ENCODE data around the gene RIPOR2.

The RIPOR2 gene

DNA sequence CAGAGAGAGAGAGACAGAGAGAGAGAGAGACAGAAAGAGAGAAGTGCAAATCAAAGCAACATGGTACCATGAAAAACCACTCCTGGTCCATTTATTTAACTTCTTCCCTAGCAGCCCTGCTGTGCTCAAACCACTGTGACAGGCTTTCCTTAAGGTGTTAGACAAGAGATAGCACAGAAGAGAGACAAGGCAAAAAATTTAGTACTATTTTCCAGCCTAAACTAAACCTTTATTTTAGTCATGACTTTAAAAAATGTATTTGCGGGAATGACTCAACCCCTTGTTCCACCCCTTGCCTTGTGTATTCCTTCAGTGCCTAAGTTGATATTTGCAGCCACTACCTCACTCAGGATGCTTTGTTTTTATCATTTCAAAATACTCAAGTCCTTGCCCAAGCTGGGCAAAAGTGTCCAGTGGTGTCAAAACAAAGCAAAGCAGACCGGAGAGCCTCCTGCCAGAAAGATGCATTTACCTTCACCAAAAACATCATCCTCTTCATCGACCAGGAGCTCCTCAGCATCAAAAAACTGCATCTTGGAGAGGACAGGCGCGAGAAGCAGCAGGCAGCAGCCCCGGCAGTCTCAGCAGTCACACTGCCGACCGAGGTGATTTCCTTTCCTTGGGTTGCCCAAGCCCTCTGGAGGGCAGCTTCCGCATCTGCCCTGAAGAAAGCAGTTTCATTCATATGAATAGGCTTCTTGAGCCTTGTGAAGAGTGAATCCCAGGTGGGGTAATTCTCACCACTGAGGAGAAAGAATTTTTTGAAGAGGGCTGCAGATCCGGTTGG is at the start of gene RIPOR2:
Gene RIPOR2, minus strand, starts transcription at position 595 of the 787 bp plus-strand sequence. Its CDS starts 62 bp downstream, at position 533.
- DNase-seq, result no peak

DNA sequence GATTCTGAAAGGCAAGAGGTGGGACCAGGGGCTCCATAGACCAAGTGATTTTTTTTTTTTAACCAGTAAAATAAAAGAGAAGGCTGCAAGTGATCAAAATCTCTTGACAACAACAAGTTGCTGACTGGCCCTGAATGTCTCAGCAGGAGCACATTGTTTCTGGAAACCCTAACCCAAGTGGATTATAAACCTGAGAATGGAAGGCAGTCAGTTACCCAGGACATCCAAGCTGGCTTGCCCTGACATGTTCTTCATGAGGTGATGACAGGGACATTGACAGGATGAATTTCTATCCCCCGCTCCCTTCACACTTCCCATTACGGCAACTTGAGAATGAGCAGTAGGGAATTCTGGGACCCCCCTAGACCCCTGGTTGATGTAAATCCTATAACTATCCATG is 49.6 kb upstream of the RIPOR2 start:
- peak; percentile 11 for DNase-seq

- no peak for DNase-seq
Measured at GRCh38 chr6:24982231-24982630, 46.5 kb upstream of the RIPOR2 start.

DNA sequence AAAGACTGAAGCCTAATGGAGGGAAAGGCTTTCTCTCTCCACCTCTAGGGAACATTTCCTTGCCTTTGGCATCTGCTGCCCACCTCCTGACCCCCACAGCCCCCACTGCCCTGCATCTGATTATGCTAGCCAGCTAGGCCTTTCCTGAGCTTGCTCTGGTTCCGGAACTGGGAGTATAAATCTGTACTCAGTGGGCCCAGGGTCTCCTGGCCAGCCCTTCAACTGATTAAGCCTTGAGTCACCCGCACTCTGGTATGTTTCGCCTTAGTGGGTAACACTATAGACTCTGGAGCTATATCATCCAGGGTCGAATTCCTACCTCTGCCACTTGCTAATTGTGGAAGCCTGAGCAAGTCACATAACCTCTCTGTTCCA is 45.6 kb upstream of the RIPOR2 start:
- DNase-seq, result no peak

- peak; percentile 86 for DNase-seq
Measured at GRCh38 chr6:24980507-24981385, 45.0 kb upstream of the RIPOR2 start.

DNA sequence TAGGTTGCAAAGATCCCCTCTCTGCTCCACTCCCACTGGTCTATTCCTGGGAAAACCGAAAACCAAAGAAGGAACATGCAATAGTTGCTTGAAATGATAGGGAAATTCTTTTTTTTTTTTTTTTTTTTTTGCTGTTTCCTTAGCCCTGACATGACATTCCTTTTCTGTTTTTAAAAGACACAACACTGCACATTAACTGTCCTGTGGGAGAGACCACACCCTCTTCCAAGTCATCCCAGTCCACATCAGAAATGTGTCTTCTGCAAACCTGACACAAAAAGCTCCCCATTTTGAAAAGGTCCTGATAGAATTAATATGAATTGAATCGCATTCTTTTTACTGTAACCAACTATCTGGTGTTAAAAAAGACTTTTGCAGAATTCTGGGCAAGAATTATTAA is 43.4 kb upstream of the RIPOR2 start:
- no peak for DNase-seq

- no peak for DNase-seq
Measured at GRCh38 chr6:24974182-24975171, 38.7 kb upstream of the RIPOR2 start.

- no peak for DNase-seq
Measured at GRCh38 chr6:24972311-24972958, 36.7 kb upstream of the RIPOR2 start.

- no peak for DNase-seq
Measured at GRCh38 chr6:24971067-24971466, 35.3 kb upstream of the RIPOR2 start.

GRCh38 chr6:24969343-24969860 is 33.6 kb upstream of the RIPOR2 start:
- no peak for DNase-seq

DNA sequence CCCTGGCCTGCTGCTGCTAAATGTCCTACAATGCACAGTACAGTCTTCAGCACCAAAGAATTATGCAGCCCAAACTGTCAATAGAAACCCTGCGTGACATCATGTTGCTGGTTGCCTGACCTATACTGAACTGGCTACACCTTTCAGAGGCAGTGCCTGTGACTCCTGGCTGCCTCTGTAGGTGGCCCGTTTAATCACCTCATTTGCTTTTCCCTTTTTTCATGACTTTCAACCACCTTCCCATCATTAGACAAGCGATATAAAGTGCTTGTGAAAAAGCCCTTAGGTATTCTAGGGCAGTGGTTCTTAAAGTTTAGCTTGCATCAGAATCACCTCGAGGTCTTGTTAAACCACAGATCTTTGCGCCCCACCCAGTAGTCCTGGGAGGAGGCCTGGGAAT is 33.0 kb upstream of the RIPOR2 start:
- no peak for DNase-seq

DNA sequence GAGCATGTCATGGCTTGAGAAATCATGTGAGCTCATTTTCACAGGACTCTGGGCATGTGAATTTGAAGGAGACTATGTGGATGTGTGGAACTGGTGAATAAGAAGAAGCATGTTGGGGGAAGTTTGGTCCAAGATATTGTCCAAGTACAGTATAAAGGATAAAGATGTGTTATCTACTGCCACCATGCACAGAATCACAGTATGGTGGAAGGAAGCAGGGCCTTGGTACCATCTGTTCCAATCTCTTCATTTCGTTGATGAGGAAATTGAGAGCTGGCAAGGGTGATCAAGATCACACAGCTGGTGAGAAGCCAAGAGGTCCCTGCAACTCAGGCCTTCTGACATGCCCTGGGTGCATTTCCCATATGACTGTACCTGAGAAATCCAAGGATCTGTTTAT is 31.5 kb upstream of the RIPOR2 start:
- no peak for DNase-seq

GRCh38 chr6:24966381-24966780 is 30.6 kb upstream of the RIPOR2 start:
- no peak for DNase-seq

GRCh38 chr6:24963887-24964570 is 28.3 kb upstream of the RIPOR2 start:
- peak; percentile 8 for DNase-seq

DNA sequence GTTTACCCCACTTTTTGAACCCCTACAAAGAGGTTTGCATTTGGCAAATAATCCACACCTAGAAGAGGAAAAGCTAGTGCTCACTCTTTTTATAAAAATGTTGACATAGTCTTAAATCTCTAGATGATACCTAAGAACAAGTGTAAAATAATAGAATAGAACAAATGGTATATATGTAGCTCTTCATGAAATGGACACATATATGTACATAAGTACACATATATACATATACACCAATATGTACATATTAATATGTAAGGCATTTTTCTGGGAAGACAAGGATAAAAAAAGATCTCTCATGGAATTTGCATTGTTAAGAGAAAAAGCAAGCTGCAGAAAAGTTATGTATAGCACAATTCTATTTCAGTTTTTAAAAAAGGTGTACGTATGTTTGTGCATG is 27.6 kb upstream of the RIPOR2 start:
- DNase-seq, result no peak

DNA sequence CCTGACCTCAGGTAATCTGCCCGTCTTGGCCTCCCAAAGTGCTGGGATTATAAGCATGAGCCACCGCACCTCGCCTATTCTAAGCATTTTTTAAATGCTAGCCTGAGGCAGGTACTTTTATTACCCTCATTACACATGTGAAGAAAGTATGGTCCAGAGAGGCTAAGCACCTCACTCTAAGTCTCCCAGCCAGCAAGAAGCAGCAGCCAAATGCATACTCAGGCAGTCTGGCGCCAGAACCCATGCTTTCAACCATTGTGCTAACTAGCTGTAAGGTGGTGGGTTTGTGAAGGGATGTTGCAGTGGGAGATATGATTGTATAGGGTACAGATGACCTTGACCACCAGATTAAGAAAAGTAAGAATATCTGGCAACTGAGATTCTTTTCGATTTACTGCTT is 26.1 kb upstream of the RIPOR2 start:
- DNase-seq, result no peak

GRCh38 chr6:24960991-24961475 is 25.3 kb upstream of the RIPOR2 start:
- peak; percentile 6 for DNase-seq

GRCh38 chr6:24959319-24959718 is 23.6 kb upstream of the RIPOR2 start:
- no peak for DNase-seq

GRCh38 chr6:24957199-24957598 is 21.4 kb upstream of the RIPOR2 start:
- no peak for DNase-seq

DNA sequence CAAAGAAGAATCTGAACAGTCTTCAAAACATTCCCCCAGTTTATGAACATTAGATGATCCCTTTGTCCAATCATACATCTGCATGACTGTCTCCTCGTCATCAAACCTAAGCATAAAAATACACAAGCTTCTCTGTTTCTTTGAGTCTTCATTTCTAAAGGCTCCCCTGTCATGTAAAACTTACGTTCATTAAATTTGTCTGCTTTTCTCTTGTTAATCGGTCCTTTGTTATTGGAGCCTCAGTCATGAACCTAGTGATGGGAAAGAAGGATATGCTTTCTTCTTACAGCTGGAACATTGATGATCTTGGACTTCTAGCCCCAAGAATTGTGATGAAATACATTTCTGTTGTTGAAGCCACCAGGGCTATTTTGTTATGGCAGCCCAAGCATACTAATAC is 18.0 kb upstream of the RIPOR2 start:
- no peak for DNase-seq

- no peak for DNase-seq
Measured at GRCh38 chr6:24951811-24952299, 16.1 kb upstream of the RIPOR2 start.
